GM21528 (cell line): ENCODE results near the gene GNAI2.
"Not testable (repeated sequence)": the region's sequence is repeated elsewhere in the genome, so short reads cannot be mapped to it uniquely, and the experiment has no call there.

Source experiments
- ATAC-seq: cut with Tn5 transposase; IDR thresholded peaks from one replicate; pipeline ENCODE4 v1.9.1; 2021; ENCODE audit warnings: mild to moderate bottlenecking, moderate library complexity; ENCODE audit not compliant: unreplicated experiment, low FRiP score

Gene GNAI2

DNA sequence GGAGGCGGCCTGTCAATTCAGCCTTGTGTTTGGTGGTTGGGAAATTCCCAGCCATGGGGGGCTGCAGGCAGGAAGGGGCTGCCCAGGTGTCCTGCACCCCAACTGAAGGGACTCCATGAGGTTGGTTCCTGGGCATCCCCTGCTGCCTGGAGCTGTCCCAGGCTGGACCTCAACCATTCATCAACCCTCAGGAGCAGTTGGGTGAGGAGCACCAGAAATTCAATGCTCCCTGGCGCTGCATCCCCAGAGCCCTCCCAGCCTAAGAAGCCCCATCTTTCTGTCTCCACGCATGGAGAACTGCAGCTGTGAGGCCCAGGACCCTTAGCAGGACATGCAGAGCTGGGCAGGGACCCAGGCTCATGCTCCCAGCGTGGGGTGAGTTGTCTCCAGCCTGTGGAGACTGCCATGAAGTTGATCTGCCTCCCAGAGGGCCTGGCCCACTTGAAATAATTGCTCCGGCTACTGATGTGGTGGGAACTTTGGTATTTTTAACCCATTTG, 25.0 kb downstream of the GNAI2 start:
- no peak for ATAC-seq

- no peak for ATAC-seq
Measured at GRCh38 chr3:50261505-50261904, 25.5 kb downstream of the GNAI2 start.

DNA sequence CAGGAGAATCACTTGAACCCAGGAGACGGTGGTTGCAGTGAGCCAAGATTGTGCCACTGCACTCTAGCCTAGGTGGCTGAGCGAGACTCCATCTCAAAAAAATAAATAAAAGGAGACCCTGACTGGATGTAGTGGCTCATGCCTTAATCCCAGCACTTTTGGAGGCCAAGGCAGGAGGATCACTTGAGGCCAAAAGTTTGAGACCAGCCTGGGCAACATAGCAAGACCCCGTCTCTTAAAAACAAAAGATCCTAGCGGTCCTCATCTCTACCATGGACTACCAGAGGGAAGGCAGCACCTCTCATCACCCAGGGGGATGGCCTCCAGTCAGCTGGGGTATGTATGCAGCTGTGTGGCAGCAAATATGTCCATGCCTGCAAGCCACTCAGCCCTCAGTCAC, 26.2 kb downstream of the GNAI2 start:
- not testable (repeated sequence) for ATAC-seq

DNA sequence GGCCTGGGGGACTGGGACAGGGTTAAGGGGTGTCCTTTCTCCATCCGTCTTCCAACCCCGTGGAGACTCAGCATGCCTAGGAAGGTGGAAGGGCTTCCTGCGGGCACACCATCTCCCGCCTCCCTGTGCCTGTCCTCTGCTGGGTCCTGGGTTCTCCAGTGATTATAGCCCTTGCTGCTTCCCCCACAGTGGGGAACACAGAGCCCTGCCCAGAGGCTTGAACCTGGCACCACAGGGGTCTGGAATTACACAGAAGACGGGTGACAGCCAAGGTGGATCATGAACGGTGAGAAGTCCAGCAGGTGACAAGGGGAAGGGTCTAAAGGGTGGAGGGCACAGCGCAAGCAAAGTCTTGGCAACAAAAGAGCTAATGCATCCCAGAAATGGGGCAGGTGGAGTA, 26.8 kb downstream of the GNAI2 start:
- no peak for ATAC-seq

- ATAC-seq, result no peak
Measured at GRCh38 chr3:50263478-50264382, 27.7 kb downstream of the GNAI2 start.

DNA sequence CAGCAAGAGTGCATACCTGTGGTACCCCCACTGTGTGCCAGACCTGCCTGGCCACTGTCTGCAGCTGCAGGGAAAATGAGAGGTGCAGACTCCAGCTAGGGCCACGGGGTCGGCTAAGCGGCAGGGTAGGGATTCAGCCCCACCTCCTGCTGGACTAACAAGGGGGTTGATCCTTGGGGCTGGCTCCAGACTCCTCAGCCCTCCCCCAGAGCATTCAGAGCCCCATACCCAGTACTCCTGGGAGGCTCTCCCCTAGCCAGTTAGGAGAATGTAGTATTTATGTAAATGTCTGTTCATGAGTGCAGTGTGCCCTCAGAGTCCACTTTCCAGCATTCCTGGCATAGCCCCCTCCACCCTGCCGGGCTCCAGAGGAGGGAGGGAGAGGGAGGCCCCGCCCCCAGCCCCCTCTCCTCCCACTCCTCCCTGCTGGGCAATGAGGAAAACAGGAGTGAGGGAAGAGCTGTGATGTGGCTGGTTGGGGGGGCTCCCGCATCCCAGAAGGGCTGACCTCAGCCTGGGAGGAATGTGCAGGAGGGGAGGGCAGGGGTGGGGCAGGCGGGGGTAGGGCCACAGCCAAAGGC, 28.5 kb downstream of the GNAI2 start:
- ATAC-seq, result no peak

- no peak for ATAC-seq
Measured at GRCh38 chr3:50264964-50265485, 29.0 kb downstream of the GNAI2 start.

DNA sequence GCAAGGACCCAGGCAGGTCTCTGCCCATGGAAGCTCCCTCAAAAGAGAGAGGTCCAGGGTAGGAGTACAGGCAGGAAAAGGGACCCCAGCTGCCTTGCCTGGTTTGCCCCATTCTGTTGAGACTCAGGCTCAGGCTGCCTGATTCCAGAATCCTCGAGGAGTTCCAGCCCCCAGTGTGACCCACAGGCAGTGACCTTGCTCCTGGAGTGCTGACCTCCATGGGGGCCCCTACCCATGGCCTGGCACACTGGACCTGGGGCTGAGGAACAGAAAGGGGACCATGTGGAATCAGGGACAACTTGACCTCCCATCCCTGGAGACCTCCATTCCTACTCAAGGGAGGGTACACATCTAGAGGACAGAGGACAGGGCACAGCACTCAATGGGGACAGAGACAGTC, 29.6 kb downstream of the GNAI2 start:
- ATAC-seq, result no peak

- no peak for ATAC-seq
Measured at GRCh38 chr3:50266017-50266416, 30.0 kb downstream of the GNAI2 start.

DNA sequence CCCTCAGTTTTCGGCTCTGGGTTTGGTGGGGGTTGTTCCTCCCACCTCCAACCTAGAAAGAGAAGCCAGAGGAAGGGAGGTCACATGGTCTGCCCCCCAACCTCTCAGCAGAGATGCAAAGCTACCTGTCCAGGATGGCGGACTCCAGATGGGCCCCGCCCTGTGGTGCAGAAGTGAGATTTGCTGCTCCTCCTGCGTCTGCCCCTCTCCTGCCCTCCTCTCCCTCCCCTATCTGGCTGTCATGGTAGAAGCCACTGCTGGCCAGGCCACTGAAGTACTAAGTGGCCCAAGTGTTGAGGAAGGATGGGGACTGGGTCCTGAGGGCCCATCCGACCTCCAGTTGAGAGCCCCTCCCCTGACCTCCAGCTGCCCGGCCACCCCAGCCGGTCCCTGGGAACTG, 30.8 kb downstream of the GNAI2 start:
- no peak for ATAC-seq

DNA sequence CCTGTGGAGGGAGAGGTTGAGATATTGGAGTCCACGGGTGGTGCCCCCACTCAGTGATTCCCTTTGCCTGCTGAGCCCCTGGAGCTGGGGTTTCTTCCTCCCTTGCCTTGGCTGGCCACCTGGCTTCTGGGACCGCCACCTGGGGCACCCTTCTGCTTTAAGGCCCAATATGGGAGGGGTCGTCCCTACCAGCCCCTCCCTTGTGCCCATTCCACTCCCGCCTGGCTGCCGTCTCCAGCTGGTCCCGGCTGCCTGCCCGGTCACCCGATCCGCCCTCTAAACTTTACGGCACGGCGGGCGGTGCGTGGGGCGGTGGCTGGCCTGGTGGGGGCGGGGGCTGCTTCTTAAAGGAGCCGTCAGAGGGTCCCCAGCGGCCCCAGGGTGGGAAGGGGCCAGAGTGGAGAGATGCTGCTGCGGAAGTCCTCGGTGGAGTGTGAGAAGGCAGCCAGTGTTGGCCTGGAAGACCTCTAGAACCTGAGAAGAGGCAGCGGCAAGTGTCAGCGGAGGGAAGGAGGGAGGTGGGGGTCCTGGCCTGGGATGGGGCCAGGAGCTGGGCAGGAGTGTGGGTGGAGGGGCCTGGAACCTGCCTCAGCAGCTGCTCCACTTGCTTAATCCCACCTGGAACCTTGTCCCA, 31.4 kb downstream of the GNAI2 start:
- no peak for ATAC-seq

GRCh38 chr3:50268276-50268675, 32.3 kb downstream of the GNAI2 start:
- no peak for ATAC-seq

GRCh38 chr3:50268703-50269451, 32.9 kb downstream of the GNAI2 start, which contains the start of gene SEMA3B:
SEMA3B (plus strand) TSS chr3:50269147; CDS start chr3:50269241, 94 bp downstream.
- no peak for ATAC-seq

- ATAC-seq, result no peak
Measured at GRCh38 chr3:50269460-50269859, 33.5 kb downstream of the GNAI2 start.

- ATAC-seq, result no peak
Measured at GRCh38 chr3:50269977-50270413, 34.0 kb downstream of the GNAI2 start.

- no peak for ATAC-seq
Measured at GRCh38 chr3:50270422-50271224, 34.6 kb downstream of the GNAI2 start.

GRCh38 chr3:50271314-50271936, 35.4 kb downstream of the GNAI2 start:
- ATAC-seq, result no peak

DNA sequence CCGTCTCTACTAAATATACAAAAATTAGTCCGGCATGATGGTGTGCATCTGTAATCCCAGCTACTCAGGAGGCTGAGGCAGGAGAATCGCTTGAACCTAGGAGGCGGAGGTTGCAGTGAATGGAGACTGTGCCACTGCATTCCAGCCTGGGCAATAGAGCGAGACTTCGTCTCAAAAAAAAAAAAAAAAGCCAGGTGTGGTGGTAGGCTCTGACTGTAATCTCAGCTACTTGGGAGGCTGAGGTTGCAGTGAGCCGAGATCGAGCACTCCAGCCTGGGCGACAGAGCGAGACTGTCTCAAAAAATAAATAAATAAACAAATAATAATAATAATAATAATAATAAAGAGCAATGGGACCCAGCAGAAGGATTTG, 36.5 kb downstream of the GNAI2 start:
- not testable (repeated sequence) for ATAC-seq
